K562 (cell line): ENCODE data around the gene MAPK8IP1. TPM values are rescaled to one million over a fixed set of nuclear protein-coding genes. Genes with fewer than 3 reads are reported as not detected.

Experiments
- ATAC-seq: fragments of 200-7000 bp; cut with Tn5 transposase; 3 replicates; pipeline ENCODE4 v1.9.1; 2020; ENCODE audit warnings: moderate library complexity
- BruUV-seq: library from RNA; stranded (reverse); fragments of 400-500 nt; replicated peaks from 2 replicates; lab custom pipeline; 2021; lab: Mats Ljungman, UMichigan
- CTCF ChIA-PET: fragments of 300-600 bp; formaldehyde crosslinking; extraction: SDS; loops from one replicate; lab custom pipeline; 2021; ENCODE audit warnings: low intra/inter-chr PET ratio; lab: Yijun Ruan, JAX
- POLR2A ChIA-PET: fragments of 300-600, 350-650 bp; sonication (Branson Sonifier 250); formaldehyde crosslinking; extraction: SDS; loops from one replicate; lab custom pipeline; 2021; ENCODE audit warnings: antibody characterized with exemption, inconsistent platforms; lab: Yijun Ruan, JAX
- DNase-seq, 4 experiments: peaks; one replicate each; pipeline versions ENCODE4 v3.0.0 to v3.0.0-alpha.2; 2011 to 2018; ENCODE audit warnings: low spot score in 3 of 4, mixed read lengths in 3 of 4; ENCODE audit errors: extremely low read depth in 1 of 4
- FAIRE-seq: peaks from 2 replicates; lab custom pipeline; 2011; peaks lifted over from hg19 to GRCh38; lab: Jason Lieb, UNC
- H2AFZ ChIP-seq: 2 replicates; pipeline ENCODE4 v1.6.0; 2011; ENCODE audit warnings: low read depth, low read length, control low read depth, inconsistent platforms
- H3K27ac ChIP-seq: fragments of 200-600 bp; 3 replicates; pipeline ENCODE4 v1.8.0; 2011; ENCODE audit warnings: low read depth, mild to moderate bottlenecking, control low read depth, inconsistent platforms, low read length, moderate library complexity, mixed read lengths; ENCODE audit errors: extremely low read depth
- H3K27me3 ChIP-seq, 2 experiments: fragments of 300-600 bp in 1 of 2; 2 replicates in 1 of 2; 3 replicates in 1 of 2; pipeline versions ENCODE4 v1.6.0 to v1.8.0; 2011; ENCODE audit warnings: inconsistent platforms in 2 of 2, low read length in 2 of 2, mild to moderate bottlenecking in 1 of 2, mixed read lengths in 1 of 2, moderate library complexity in 1 of 2; ENCODE audit not compliant: control insufficient read depth in 2 of 2, insufficient read depth in 2 of 2
- H3K36me3 ChIP-seq: fragments of 300-600 bp; 3 replicates; pipeline ENCODE4 v1.8.0; 2011; ENCODE audit warnings: mild to moderate bottlenecking, low read length, inconsistent platforms; ENCODE audit not compliant: control insufficient read depth, insufficient read depth
- H3K4me1 ChIP-seq, 2 experiments: fragments of 200-600 bp in 1 of 2; replicated peaks in 1 of 2; 2 replicates in 1 of 2; 3 replicates in 1 of 2; pipeline versions ENCODE4 v1.5.1 to v1.8.0; 2011; ENCODE audit warnings: inconsistent platforms in 2 of 2, low read length in 2 of 2, mild to moderate bottlenecking in 1 of 2, mixed read lengths in 1 of 2, moderate library complexity in 1 of 2; ENCODE audit not compliant: control insufficient read depth in 2 of 2, insufficient read depth in 2 of 2
- H3K4me2 ChIP-seq: 2 replicates; pipeline ENCODE4 v1.6.1; 2011; ENCODE audit warnings: low read length, control low read depth, inconsistent platforms, mixed read lengths; ENCODE audit not compliant: insufficient read depth
- H3K4me3 ChIP-seq: fragments of 200-600 bp; sonication (generic), shearing (Covaris generic); 2 replicates; pipeline ENCODE4 v1.5.1; 2016; ENCODE audit warnings: control low read depth, inconsistent platforms
- H3K79me2 ChIP-seq: fragments of 200-600 bp; 3 replicates; pipeline ENCODE4 v1.8.0; 2011; ENCODE audit warnings: low read length, inconsistent platforms; ENCODE audit not compliant: control insufficient read depth, insufficient read depth
- H3K9ac ChIP-seq, 2 experiments: 2 replicates each; pipeline versions ENCODE4 v1.6.0 to v1.6.1; 2011; ENCODE audit warnings: low read depth in 2 of 2, low read length in 2 of 2, control low read depth in 1 of 2, inconsistent platforms in 1 of 2, mild to moderate bottlenecking in 1 of 2, mixed read lengths in 1 of 2; ENCODE audit not compliant: insufficient read depth in 1 of 2
- H3K9me1 ChIP-seq: one replicate; pipeline ENCODE4 v1.6.0; 2011; ENCODE audit warnings: inconsistent platforms, mild to moderate bottlenecking, low read length, moderate library complexity; ENCODE audit not compliant: control insufficient read depth, insufficient read depth
- H3K9me3 ChIP-seq: replicated peaks from 2 replicates; pipeline ENCODE4 v1.5.1; 2011; ENCODE audit warnings: low read depth, low read length, inconsistent platforms; ENCODE audit not compliant: control insufficient read depth, insufficient read depth
- H4K20me1 ChIP-seq: replicated peaks from 2 replicates; pipeline ENCODE4 v1.6.1; 2011; ENCODE audit warnings: low read length, inconsistent platforms, mixed read lengths; ENCODE audit not compliant: control insufficient read depth, insufficient read depth
- CHCHD3 ChIP-seq: fragments of 250-450 bp; sonication (Bioruptor Pico); IDR thresholded peaks from 2 replicates; pipeline ENCODE4 v2.1.2; 2022; ENCODE audit warnings: mild to moderate bottlenecking
- FOXP1 ChIP-seq: sonication (generic); formaldehyde crosslinking; IDR thresholded peaks from 2 replicates; pipeline ENCODE4 v1.8.0; 2022; ENCODE audit warnings: mild to moderate bottlenecking, missing genetic modification reagents
- L3MBTL2 ChIP-seq: fragments of 450-650 bp; IDR thresholded peaks from 2 replicates; pipeline ENCODE4 v1.6.1; 2016; ENCODE audit warnings: mild to moderate bottlenecking, moderate library complexity
- MAFF ChIP-seq: IDR thresholded peaks from 2 replicates; pipeline ENCODE4 v1.6.1; 2012; ENCODE audit warnings: low read length, improper control_type of control experiment
- NCOA6 ChIP-seq: fragments of 450-650 bp; IDR thresholded peaks from 2 replicates; pipeline ENCODE4 v1.6.1; 2017; ENCODE audit warnings: mild to moderate bottlenecking
- NFYB ChIP-seq: IDR thresholded peaks from 2 replicates; pipeline ENCODE4 v1.6.1; 2011; ENCODE audit warnings: mild to moderate bottlenecking, moderate library complexity; ENCODE audit not compliant: insufficient read length; ENCODE audit errors: extremely low read depth
- NKRF ChIP-seq: fragments of 450-650 bp; IDR thresholded peaks from 2 replicates; pipeline ENCODE4 v1.6.1; 2016; ENCODE audit warnings: borderline replicate concordance
- POLR2A ChIP-seq: fragments of 450-650 bp; conservative IDR thresholded peaks from 2 replicates; pipeline ENCODE4 v1.6.1; 2016
- RB1 ChIP-seq: fragments of 450-650 bp; IDR thresholded peaks from 2 replicates; pipeline ENCODE4 v1.6.1; 2017; ENCODE audit warnings: low read depth, mild to moderate bottlenecking
- SAP30 ChIP-seq: fragments of 200-600 bp; sonication (generic); IDR thresholded peaks from 2 replicates; pipeline ENCODE4 v1.6.1; 2012; ENCODE audit warnings: borderline replicate concordance, low read depth, mild to moderate bottlenecking, moderate library complexity, low read length, control low read depth, inconsistent platforms; ENCODE audit not compliant: insufficient read depth, poor library complexity, severe bottlenecking
- SIN3A ChIP-seq, 2 experiments: fragments of 150-350 bp in 1 of 2; IDR thresholded peaks; 2 replicates each; pipeline ENCODE4 v1.6.1; 2011 to 2016; ENCODE audit warnings: borderline replicate concordance in 2 of 2, low read depth in 2 of 2, low read length in 2 of 2, mild to moderate bottlenecking in 2 of 2, moderate library complexity in 2 of 2; ENCODE audit not compliant: control insufficient read depth in 1 of 2
- TAF1 ChIP-seq: IDR thresholded peaks from 2 replicates; pipeline ENCODE4 v1.6.1; 2011; ENCODE audit warnings: mild to moderate bottlenecking, low read length, moderate library complexity; ENCODE audit not compliant: insufficient read depth, control insufficient read depth, severe bottlenecking; ENCODE audit errors: extremely low read depth
- TAL1 ChIP-seq: fragments of 450-650 bp; IDR thresholded peaks from 2 replicates; pipeline ENCODE4 v1.6.1; 2016; ENCODE audit warnings: mild to moderate bottlenecking
- TFAP4 ChIP-seq: sonication (generic); formaldehyde crosslinking; IDR thresholded peaks from 2 replicates; pipeline ENCODE4 v1.8.0; 2022; ENCODE audit warnings: missing genetic modification reagents, mild to moderate bottlenecking, moderate library complexity, borderline replicate concordance
- ZNF134 ChIP-seq: fragments of 250-450 bp; sonication (Bioruptor Pico); conservative IDR thresholded peaks from 2 replicates; pipeline ENCODE4 v1.4.0; 2020
- ZNF143 ChIP-seq: sonication (generic); formaldehyde crosslinking; IDR thresholded peaks from 2 replicates; pipeline ENCODE4 v1.9.0; 2022; ENCODE audit warnings: mild to moderate bottlenecking, missing genetic modification reagents
- ZNF263 ChIP-seq: sonication (generic); formaldehyde crosslinking; IDR thresholded peaks from 2 replicates; pipeline ENCODE4 v1.8.0; 2022; ENCODE audit warnings: mild to moderate bottlenecking, missing genetic modification reagents, borderline replicate concordance
- WGBS: fragments of 100-300 bp; shearing (Covaris generic); methylation state at CpG from one replicate; pipeline ENCODE4 v1.1.6; 2016; ENCODE audit warnings: low coverage, mixed read lengths; ENCODE audit not compliant: insufficient coverage; ENCODE audit errors: missing lambda C conversion rate; 5-methylcytosine and 5-hydroxymethylcytosine counted together
- in situ Hi-C: fragments of 300-500 bp; cut with MboI; formaldehyde crosslinking; loops from 4 replicates; pipeline ENCODE4 v1.15.0; 2018; ENCODE audit warnings: inconsistent platforms, mixed read lengths
- intact Hi-C: fragments of 100-400 bp; cut with micrococcal nuclease; formaldehyde crosslinking; loops from 2 replicates; pipeline ENCODE4 v1.14.2; 2022
- polyA plus RNA-seq, 8 experiments: library from polyadenylated mRNA; depleted of rRNA in 4 of 8; stranded (reverse) in 5 of 8; unstranded in 3 of 8; fragments of >200 nt; fragmentation: Nextera tagmentation in 2 of 8; fragmentation: Illumina TruSeq in 1 of 8; extraction: Ambion mirVana in 2 of 8; extraction: Trizol in 1 of 8; gene quantifications; 2 replicates each; pipeline versions ENCODE4 v1.2.1 to v1.2.3, GENCODE V29; 2011 to 2014; ENCODE audit warnings: inconsistent platforms in 1 of 8, missing spikeins in 1 of 8
- total RNA-seq, 7 experiments: library from RNA; depleted of rRNA in 6 of 7; stranded (reverse); fragments of >200 nt in 6 of 7; fragmentation: Illumina TruSeq in 2 of 7; extraction: Trizol in 2 of 7; gene quantifications; 2 replicates each; pipeline versions ENCODE4 v1.2.1 to v1.2.3, GENCODE V29; 2011 to 2021; ENCODE audit warnings: low replicate concordance in 1 of 7
- TF ChIP-seq, protein P1 (sequence below): conservative IDR thresholded peaks from 2 replicates; pipeline ENCODE4 v1.6.1; 2011; ENCODE audit warnings: low read depth, mild to moderate bottlenecking, low read length; ENCODE audit not compliant: control insufficient read depth

Gene MAPK8IP1
- total and polyA plus RNA-seq, 9 of the 15 experiments (the other 6 are each of a cell fraction or from before 2014, with no cell fraction given) = 0.13 to 6.9 (median 2.5) TPM

DNA sequence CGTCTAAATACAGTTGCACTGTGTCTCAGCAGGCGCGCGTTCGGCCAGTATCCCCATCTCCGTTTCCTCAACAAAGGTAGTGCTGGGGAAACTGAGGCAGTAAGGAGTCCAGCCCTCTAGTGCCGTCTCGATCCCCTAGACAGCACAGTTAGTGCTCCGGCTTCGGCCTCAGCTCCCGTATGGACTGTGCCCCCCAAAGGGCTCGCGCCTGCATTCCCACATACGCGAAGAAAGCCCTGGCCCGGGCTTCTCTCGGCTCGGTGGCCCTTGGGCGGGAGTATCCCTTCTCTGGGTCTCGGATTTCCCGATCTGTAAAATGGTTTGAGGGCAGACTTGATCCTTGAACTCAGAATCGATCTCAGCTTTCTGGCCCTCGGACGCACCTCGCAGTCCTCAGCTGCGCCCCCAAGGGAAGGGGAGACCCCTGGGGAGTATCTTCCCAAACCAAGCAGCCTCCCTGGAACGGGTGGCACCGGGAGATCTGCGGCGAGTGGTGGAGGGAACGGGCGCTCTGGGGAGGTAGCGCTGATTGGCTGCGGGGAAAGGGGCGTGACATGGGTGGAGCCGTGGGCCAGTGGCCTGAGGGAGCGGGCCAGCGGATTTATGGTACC lies 33.0 kb downstream of the MAPK8IP1 start:
- intact Hi-C loops (no loop called here), in situ Hi-C loops (no loop called here)
- peak; percentile 89 to 94 (median 90) for DNase-seq
- TF ChIP-seq POLR2A = peak; percentile 51
- no peak for TF ChIP-seq MAFF
- TF ChIP-seq TAF1 = no peak
- peak; percentile 35; the same call in 1 of the 2 replicates for TF ChIP-seq NKRF
- peak; percentile 39; the same call in 1 of the 2 replicates for TF ChIP-seq NCOA6
- 0 out of 2 replicates have a peak, but pooled peaks have one; percentile 40 for TF ChIP-seq L3MBTL2
- TF ChIP-seq SAP30 = peak; percentile 67
- TF ChIP-seq NFYB = peak; percentile 68
- TF ChIP-seq CHCHD3 (CRISPR knock-in tag) = no peak
- peak; percentile 51; the same call in 1 of the 2 replicates for TF ChIP-seq RB1
- TF ChIP-seq SIN3A (IDR thresholded peaks at IDR 0.05; ENCODE audit: borderline replicate concordance in 2 of 2, control insufficient read depth in 1 of 2, low read depth in 2 of 2, low read length in 2 of 2) = peak in 1 of 2 experiments; percentile 0; a peak in 1 of 4 replicates
- TF ChIP-seq, protein P1, sequence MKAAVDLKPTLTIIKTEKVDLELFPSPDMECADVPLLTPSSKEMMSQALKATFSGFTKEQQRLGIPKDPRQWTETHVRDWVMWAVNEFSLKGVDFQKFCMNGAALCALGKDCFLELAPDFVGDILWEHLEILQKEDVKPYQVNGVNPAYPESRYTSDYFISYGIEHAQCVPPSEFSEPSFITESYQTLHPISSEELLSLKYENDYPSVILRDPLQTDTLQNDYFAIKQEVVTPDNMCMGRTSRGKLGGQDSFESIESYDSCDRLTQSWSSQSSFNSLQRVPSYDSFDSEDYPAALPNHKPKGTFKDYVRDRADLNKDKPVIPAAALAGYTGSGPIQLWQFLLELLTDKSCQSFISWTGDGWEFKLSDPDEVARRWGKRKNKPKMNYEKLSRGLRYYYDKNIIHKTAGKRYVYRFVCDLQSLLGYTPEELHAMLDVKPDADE = peak; percentile 25; the same call in 1 of the 2 replicates
- TF ChIP-seq ZNF263 = 0 out of 2 replicates have a peak, but pooled peaks have one; percentile 40
- TF ChIP-seq ZNF143 (CRISPR knock-in tag) = peak; percentile 58; the same call in 1 of the 2 replicates
- TF ChIP-seq ZNF134 = no peak
- TF ChIP-seq FOXP1 = peak; percentile 80; the same call in 1 of the 2 replicates
- TF ChIP-seq TFAP4 (CRISPR knock-in tag) = no peak
- TF ChIP-seq TAL1 = no peak

More for the DNA sequence above, 33.0 kb downstream of the MAPK8IP1 start:
- Histone ChIP-seq H3K9ac (peak overlapping the region; percentile 79 to 93), H3K36me3 (peaks cover 29% of the 10 kb centered on the region; the same call in 2 of the 3 replicates), H3K4me2 (peak overlapping the region; percentile 94), H3K4me1 (peaks cover 11 to 57% of the 10 kb centered on the region in 2 experiments), H2AFZ (peak overlapping the region; percentile 89), H3K27ac (peak overlapping the region; percentile 88), H3K9me1 (no peaks in the 10 kb centered on the region), H3K27me3 (no peaks in the 10 kb centered on the region), H3K4me3 (peak overlapping the region; percentile 72), H3K79me2 (peaks cover 18% of the 10 kb centered on the region), H4K20me1 (no peaks in the 10 kb centered on the region), H3K9me3 (no peaks in the 10 kb centered on the region)
- CTCF ChIA-PET = no interaction called here
- POLR2A ChIA-PET = interaction anchor here (0.6 to 1.1 kb wide), 12 partner anchors 8 to 85 kb away, joined by 3 to 8 read pairs (median 3); no protein-coding TSS in a partner anchor
- ATAC-seq = peak; percentile 86
- no TSS peak for BruUV-seq
- WGBS = 1% methylated on average over 32 of the region's 38 CpGs
- FAIRE-seq = peak; percentile 83
